A673 (cell line): Measurements from ENCODE around the gene KCNQ1. TPM values are rescaled to one million over a fixed set of nuclear protein-coding genes. Genes with fewer than 3 reads are reported as not detected.
A peak's percentile ranks its signal among the peaks of the same experiment; 100 is the strongest.

Experiments used
- BruUV-seq: library from RNA; stranded (reverse); fragments of 400-500 nt; replicated peaks from 2 replicates; lab custom pipeline; 2021; lab: Mats Ljungman, UMichigan
- CTCF ChIA-PET: fragments of 300-600 bp; sonication (Branson Sonifier 250); formaldehyde crosslinking; loops from one replicate; lab custom pipeline; 2022; ENCODE audit warnings: antibody characterized with exemption; lab: Charles Lee
- POLR2A ChIA-PET: fragments of 300-600 bp; sonication (Branson Sonifier 250); formaldehyde crosslinking; loops from one replicate; lab custom pipeline; 2022; ENCODE audit warnings: antibody characterized with exemption; ENCODE audit not compliant: low non-redundant PET; lab: Charles Lee
- DNase-seq: peaks from one replicate; pipeline ENCODE4 v3.0.0-alpha.2; 2015; ENCODE audit warnings: low spot score
- H3K27ac ChIP-seq: fragments of 200-600 bp; sonication (generic); 2 replicates; pipeline ENCODE4 v1.5.1; 2016; ENCODE audit warnings: mixed run types, low read depth, mild to moderate bottlenecking, mixed read lengths, antibody characterized with exemption, low read length; ENCODE audit not compliant: poor library complexity, severe bottlenecking
- H3K27me3 ChIP-seq: fragments of 200-600 bp; sonication (generic); replicated peaks from 2 replicates; pipeline ENCODE4 v1.6.1; 2017; ENCODE audit warnings: mixed run types, low read depth, mild to moderate bottlenecking, mixed read lengths, antibody characterized with exemption, low read length; ENCODE audit not compliant: insufficient read depth, poor library complexity
- H3K36me3 ChIP-seq: fragments of 200-600 bp; sonication (generic); 2 replicates; pipeline ENCODE4 v1.6.1; 2016; ENCODE audit warnings: mixed run types, mild to moderate bottlenecking, mixed read lengths, antibody characterized with exemption, low read length; ENCODE audit not compliant: insufficient read depth, poor library complexity, severe bottlenecking
- H3K4me1 ChIP-seq: fragments of 200-600 bp; sonication (generic); 2 replicates; pipeline ENCODE4 v1.6.1; 2017; ENCODE audit warnings: mixed run types, mild to moderate bottlenecking, mixed read lengths, antibody characterized with exemption, low read length; ENCODE audit not compliant: insufficient read depth, poor library complexity, severe bottlenecking
- H3K4me3 ChIP-seq: fragments of 200-600 bp; sonication (generic); 2 replicates; pipeline ENCODE4 v1.5.1; 2016; ENCODE audit warnings: low read depth, mixed run types, mild to moderate bottlenecking, mixed read lengths, low read length; ENCODE audit not compliant: poor library complexity, severe bottlenecking
- H3K9me3 ChIP-seq: fragments of 200-600 bp; sonication (generic); 2 replicates; pipeline ENCODE4 v1.6.1; 2016; ENCODE audit warnings: mixed run types, low read depth, mild to moderate bottlenecking, mixed read lengths, antibody characterized with exemption, low read length; ENCODE audit not compliant: poor library complexity, severe bottlenecking
- CTCF ChIP-seq: fragments of 300-800, 200-600 bp; sonication (generic); conservative IDR thresholded peaks from 2 replicates; pipeline ENCODE4 v1.5.1; 2017; ENCODE audit warnings: low read depth, mild to moderate bottlenecking, antibody characterized with exemption, low read length, moderate library complexity, mixed read lengths
- EZH2 ChIP-seq: fragments of 200-600 bp; sonication (generic); IDR thresholded peaks from 2 replicates; pipeline ENCODE4 v1.6.1; 2017; ENCODE audit warnings: borderline replicate concordance, low read depth, mild to moderate bottlenecking, mixed read lengths, antibody characterized with exemption, low read length; ENCODE audit not compliant: poor library complexity, severe bottlenecking
- intact Hi-C: fragments of 100-400 bp; cut with micrococcal nuclease; formaldehyde crosslinking; loops from one replicate; pipeline ENCODE4 v1.10.0; 2022; ENCODE audit not compliant: unreplicated experiment
- total RNA-seq: library from RNA; stranded (reverse); gene quantifications from 2 replicates; pipeline ENCODE4 v1.2.3, GENCODE V29; 2021

The KCNQ1 gene
- total RNA-seq, 1 experiment from 2014 or later: not detected

- CTCF ChIA-PET: interaction anchor here (0.6 to 2.6 kb wide), 8 partner anchors 10 to 254 kb away, joined by 3 to 74 read pairs (median 4); partner anchors contain the start of gene TSSC4
Measured at GRCh38 chr11:2420502-2421225, 24.1 kb upstream of the KCNQ1 start.

GRCh38 chr11:2421226-2421994 lies 23.4 kb upstream of the KCNQ1 start:
- H3K4me1 ChIP-seq: no peaks in the 10 kb centered on the region
- TF ChIP-seq CTCF (no peak), EZH2 (no peak)
- ChIA-PET POLR2A (interaction anchor here (0.6 kb wide), 1 partner anchor 1630 kb away, joined by 16 read pairs; no protein-coding TSS in a partner anchor), CTCF (interaction anchor here (0.6 to 2.6 kb wide), 7 partner anchors 11 to 255 kb away, joined by 3 to 74 read pairs (median 5); partner anchors contain the start of gene TSSC4)
- no peaks in the 10 kb centered on the region for H3K36me3 ChIP-seq
- no peaks in the 10 kb centered on the region for H3K27me3 ChIP-seq
- H3K9me3 ChIP-seq: no peaks in the 10 kb centered on the region
- DNase-seq: no peak
- intact Hi-C loops: loop anchor here (2.0 kb wide), 1 partner anchor 225 kb away; no protein-coding TSS in a partner anchor
- no TSS peak for BruUV-seq
- H3K4me3 ChIP-seq: no peak overlapping the region
- no peak overlapping the region for H3K27ac ChIP-seq

More at GRCh38 chr11:2420502-2421225, 24.1 kb upstream of the KCNQ1 start:
- Histone ChIP-seq H3K36me3 (no peaks in the 10 kb centered on the region), H3K4me1 (no peaks in the 10 kb centered on the region), H3K4me3 (no peak overlapping the region), H3K27ac (no peak overlapping the region), H3K27me3 (no peaks in the 10 kb centered on the region), H3K9me3 (no peaks in the 10 kb centered on the region)
- TF ChIP-seq CTCF (peak; percentile 86), EZH2 (no peak)
- POLR2A ChIA-PET: no interaction called here
- peak; percentile 75 for DNase-seq
- intact Hi-C loops: loop anchor here (1.0 to 2.0 kb wide), 2 partner anchors 115 to 224 kb away; no protein-coding TSS in a partner anchor
- no TSS peak for BruUV-seq

GRCh38 chr11:2421996-2422395 lies 22.8 kb upstream of the KCNQ1 start:
- TF ChIP-seq CTCF (no peak), EZH2 (no peak)
- no peak overlapping the region for H3K4me3 ChIP-seq
- no peak overlapping the region for H3K27ac ChIP-seq
- no peaks in the 10 kb centered on the region for H3K9me3 ChIP-seq
- no peaks in the 10 kb centered on the region for H3K27me3 ChIP-seq
- ChIA-PET CTCF (no interaction called here), POLR2A (interaction anchor here (0.6 kb wide), 1 partner anchor 1630 kb away, joined by 16 read pairs; no protein-coding TSS in a partner anchor)
- no peaks in the 10 kb centered on the region for H3K36me3 ChIP-seq
- intact Hi-C loops: loop anchor here (2.0 kb wide), 1 partner anchor 225 kb away; no protein-coding TSS in a partner anchor
- no peaks in the 10 kb centered on the region for H3K4me1 ChIP-seq
- BruUV-seq: no TSS peak
- DNase-seq: no peak
